Parathyroid adenoma (tissue), 2 donors: Measurements from ENCODE around the gene CHMP1B.
A peak's percentile ranks its signal among the peaks of the same experiment; 100 is the strongest.

Source experiments
- H2AFZ ChIP-seq: fragments of 300-600 bp; sonication (generic); one replicate; pipeline ENCODE4 v1.7.0; 2017; ENCODE audit warnings: antibody characterized with exemption, mild to moderate bottlenecking
- H3K27ac ChIP-seq: fragments of 300-600 bp; sonication (generic); one replicate; pipeline ENCODE4 v1.7.0; 2017
- H3K27me3 ChIP-seq: fragments of 300-600 bp; sonication (generic); one replicate; pipeline ENCODE4 v1.7.0; 2017; ENCODE audit warnings: low read length; ENCODE audit not compliant: control insufficient read depth, insufficient read depth
- H3K36me3 ChIP-seq: fragments of 300-600 bp; sonication (generic); one replicate; pipeline ENCODE4 v1.7.0; 2017; ENCODE audit warnings: low read length; ENCODE audit not compliant: control insufficient read depth, insufficient read depth
- H3K4me1 ChIP-seq: fragments of 300-600 bp; sonication (generic); one replicate; pipeline ENCODE4 v1.7.0; 2017; ENCODE audit warnings: control low read depth
- H3K4me2 ChIP-seq: fragments of 300-600 bp; sonication (generic); one replicate; pipeline ENCODE4 v1.7.0; 2017; ENCODE audit warnings: low read length
- H3K4me3 ChIP-seq: fragments of 300-600 bp; sonication (generic); one replicate; pipeline ENCODE4 v1.7.0; 2017; ENCODE audit warnings: low read depth, low read length
- H3K79me2 ChIP-seq: fragments of 300-600 bp; sonication (generic); one replicate; pipeline ENCODE4 v1.7.0; 2017; ENCODE audit warnings: control low read depth
- H3K9ac ChIP-seq: fragments of 300-600 bp; sonication (generic); one replicate; pipeline ENCODE4 v1.7.0; 2017; ENCODE audit warnings: mild to moderate bottlenecking
- H3K9me3 ChIP-seq: fragments of 300-600 bp; sonication (generic); one replicate; pipeline ENCODE4 v1.7.0; 2017; ENCODE audit warnings: low read length; ENCODE audit not compliant: control insufficient read depth
- TF ChIP-seq, protein P1 (sequence below): fragments of 300-600 bp; sonication (generic); IDR thresholded peaks from one replicate; pipeline ENCODE4 v1.7.0; 2017; ENCODE audit warnings: antibody characterized with exemption, mild to moderate bottlenecking
- donor health status: primary hyperparathyroidism.

The CHMP1B gene

DNA sequence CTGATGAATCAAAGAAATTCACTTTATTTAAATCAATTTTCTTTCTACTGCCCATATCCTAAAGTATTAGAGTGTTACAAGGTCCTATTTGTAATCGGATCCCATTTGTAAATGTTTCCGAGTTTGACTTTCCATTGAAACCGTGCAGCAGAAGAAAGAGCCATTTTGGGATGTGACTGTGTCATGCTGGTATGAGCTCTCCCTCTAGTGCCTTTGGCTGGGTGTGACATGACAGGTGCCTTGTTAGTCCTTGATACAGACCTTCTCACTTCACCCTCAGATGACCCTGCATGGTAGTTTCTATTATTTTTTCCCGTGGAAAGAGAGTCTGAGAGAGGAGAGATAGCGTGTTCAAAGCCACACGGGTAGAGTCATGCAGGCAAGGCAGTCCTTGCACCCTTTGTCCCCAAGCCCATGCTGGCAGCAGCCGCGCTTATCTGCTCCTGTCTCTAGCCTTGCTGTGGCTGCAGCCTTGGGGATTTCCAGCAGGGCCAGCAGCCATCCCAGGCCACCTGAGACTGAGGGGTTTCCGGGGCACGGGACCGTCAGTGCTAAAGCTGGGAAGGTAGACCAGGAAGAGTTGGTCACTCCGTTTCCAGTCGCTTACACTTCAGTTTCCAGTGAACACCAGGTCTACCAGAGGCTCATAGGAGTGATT, 21.4 kb downstream of the CHMP1B start:
- TF ChIP-seq, protein P1, sequence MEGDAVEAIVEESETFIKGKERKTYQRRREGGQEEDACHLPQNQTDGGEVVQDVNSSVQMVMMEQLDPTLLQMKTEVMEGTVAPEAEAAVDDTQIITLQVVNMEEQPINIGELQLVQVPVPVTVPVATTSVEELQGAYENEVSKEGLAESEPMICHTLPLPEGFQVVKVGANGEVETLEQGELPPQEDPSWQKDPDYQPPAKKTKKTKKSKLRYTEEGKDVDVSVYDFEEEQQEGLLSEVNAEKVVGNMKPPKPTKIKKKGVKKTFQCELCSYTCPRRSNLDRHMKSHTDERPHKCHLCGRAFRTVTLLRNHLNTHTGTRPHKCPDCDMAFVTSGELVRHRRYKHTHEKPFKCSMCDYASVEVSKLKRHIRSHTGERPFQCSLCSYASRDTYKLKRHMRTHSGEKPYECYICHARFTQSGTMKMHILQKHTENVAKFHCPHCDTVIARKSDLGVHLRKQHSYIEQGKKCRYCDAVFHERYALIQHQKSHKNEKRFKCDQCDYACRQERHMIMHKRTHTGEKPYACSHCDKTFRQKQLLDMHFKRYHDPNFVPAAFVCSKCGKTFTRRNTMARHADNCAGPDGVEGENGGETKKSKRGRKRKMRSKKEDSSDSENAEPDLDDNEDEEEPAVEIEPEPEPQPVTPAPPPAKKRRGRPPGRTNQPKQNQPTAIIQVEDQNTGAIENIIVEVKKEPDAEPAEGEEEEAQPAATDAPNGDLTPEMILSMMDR, result peak; percentile 64
- H3K4me1 ChIP-seq, result no peaks in the 10 kb centered on the region
- H3K9me3 ChIP-seq, result no peaks in the 10 kb centered on the region
- no peak overlapping the region for H3K9ac ChIP-seq
- H3K4me3 ChIP-seq, result no peak overlapping the region
- H2AFZ ChIP-seq, result peak overlapping the region; percentile 54
- no peaks in the 10 kb centered on the region for H3K27me3 ChIP-seq
- no peak overlapping the region for H3K27ac ChIP-seq
- no peak overlapping the region for H3K4me2 ChIP-seq
- H3K36me3 ChIP-seq, result no peaks in the 10 kb centered on the region
- H3K79me2 ChIP-seq, result no peaks in the 10 kb centered on the region

DNA sequence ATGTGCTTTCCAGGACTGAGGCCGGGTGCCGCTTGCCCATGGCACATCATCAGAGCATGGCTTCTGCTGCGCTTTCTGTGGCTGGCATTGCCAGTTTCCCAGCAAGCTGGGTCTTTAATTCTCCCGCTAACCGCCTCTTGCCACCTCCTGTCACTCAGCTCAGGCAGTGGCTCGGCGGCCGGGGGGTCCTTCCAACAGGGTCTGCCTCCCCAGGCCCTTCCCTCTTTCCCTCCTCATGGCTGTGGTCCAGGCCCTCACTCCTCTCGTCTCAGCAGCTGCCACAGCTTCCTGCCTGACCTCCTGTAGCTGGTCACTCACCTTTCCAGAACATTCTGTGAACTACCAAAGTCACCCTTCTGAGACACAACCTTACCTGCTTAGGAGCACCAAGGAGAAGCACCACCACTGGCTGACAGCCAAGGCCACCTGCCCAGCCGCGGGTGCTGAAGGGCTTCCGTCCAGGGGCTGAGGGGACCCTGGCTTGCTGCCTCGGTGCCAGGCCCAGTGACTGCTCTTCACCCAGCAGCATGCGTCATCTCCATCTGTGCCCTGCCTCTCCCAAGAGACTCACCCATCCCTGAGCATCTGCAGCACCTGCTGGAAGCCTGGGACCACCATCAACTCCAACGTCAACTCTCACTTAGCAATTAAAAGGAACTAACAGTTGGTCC, 22.6 kb downstream of the CHMP1B start:
- no peak overlapping the region for H3K27ac ChIP-seq
- H3K4me2 ChIP-seq, result no peak overlapping the region
- TF ChIP-seq, protein P1, result no peak
- no peaks in the 10 kb centered on the region for H3K36me3 ChIP-seq
- H3K9ac ChIP-seq, result no peak overlapping the region
- H3K4me3 ChIP-seq, result no peak overlapping the region
- no peaks in the 10 kb centered on the region for H3K4me1 ChIP-seq
- H3K27me3 ChIP-seq, result no peaks in the 10 kb centered on the region
- no peaks in the 10 kb centered on the region for H3K9me3 ChIP-seq
- no peaks in the 10 kb centered on the region for H3K79me2 ChIP-seq
- H2AFZ ChIP-seq, result no peak overlapping the region

DNA sequence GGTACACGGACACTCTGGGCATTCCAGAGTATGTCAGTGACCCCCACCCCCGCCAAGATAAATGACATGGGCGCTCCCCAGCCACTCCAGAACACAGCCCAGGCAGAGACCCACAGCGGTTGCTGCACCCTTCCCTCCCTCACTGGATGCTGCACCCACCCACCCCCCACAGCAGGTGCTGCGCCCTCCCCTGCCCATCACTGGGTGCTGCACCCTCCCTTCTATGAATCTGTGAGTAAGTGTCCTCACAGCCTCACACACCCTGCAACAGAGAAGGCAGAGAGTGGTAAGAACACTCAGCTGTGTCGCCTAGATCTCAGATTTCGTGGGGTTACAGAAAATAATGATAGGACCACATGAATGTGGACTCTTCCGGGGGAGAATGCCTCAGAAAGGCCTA, 23.5 kb downstream of the CHMP1B start:
- Histone ChIP-seq H3K4me3 (no peak overlapping the region), H3K79me2 (no peaks in the 10 kb centered on the region), H3K27ac (no peak overlapping the region), H3K36me3 (no peaks in the 10 kb centered on the region), H3K9me3 (no peaks in the 10 kb centered on the region), H3K27me3 (no peaks in the 10 kb centered on the region), H3K4me1 (no peaks in the 10 kb centered on the region), H3K9ac (no peak overlapping the region), H2AFZ (no peak overlapping the region), H3K4me2 (no peak overlapping the region)
- TF ChIP-seq, protein P1, result no peak

DNA sequence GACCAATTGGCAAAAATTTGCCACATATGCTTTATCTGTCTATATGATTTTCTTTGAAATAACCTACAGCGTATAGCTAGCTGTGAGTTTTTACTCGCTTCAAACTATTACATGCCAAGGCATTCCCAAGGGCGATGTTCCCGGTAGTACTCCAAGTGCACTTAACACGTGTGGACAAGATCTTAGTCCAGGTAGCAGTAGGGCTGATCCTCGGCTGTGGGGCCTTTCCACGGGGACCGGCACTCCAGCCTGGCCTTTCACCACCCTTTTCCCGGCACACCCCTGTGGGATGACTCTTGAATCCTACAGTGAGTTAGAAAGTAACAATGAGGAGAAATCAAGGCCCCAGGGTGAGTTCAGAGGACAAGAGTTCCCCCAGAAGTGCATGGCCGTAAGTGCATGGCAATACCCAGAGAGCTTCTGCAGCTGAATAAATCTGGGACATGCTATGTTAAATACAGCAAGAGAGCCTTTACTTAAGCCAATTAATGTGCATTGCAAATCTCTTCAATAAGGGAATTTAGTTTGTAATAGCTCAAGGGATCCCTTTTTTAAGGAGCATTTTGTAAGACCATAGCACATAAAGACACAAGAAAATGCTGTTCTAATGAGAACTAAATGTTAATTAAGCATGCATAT, 26.4 kb downstream of the CHMP1B start:
- Histone ChIP-seq H3K4me3 (no peak overlapping the region), H3K36me3 (no peaks in the 10 kb centered on the region), H2AFZ (no peak overlapping the region), H3K9me3 (no peaks in the 10 kb centered on the region), H3K4me2 (no peak overlapping the region), H3K9ac (no peak overlapping the region), H3K79me2 (no peaks in the 10 kb centered on the region), H3K27ac (no peak overlapping the region), H3K27me3 (no peaks in the 10 kb centered on the region), H3K4me1 (no peaks in the 10 kb centered on the region)
- TF ChIP-seq, protein P1, result no peak
